Activated naive CD8-positive, alpha-beta T cell treated with anti-CD3 and anti-CD28 coated beads, Interleukin-2, amount 50 U/mL, for 16 hours (primary cell): ENCODE measurements around the gene HOXB13.
"Not testable (repeated sequence)": the region's sequence is repeated elsewhere in the genome, so short reads cannot be mapped to it uniquely, and the experiment has no call there.

Source experiments
- DNase-seq: peaks from one replicate; pipeline ENCODE4 v3.0.0-alpha.2; 2020; ENCODE audit warnings: low read depth, low spot score

Gene HOXB13

DNA sequence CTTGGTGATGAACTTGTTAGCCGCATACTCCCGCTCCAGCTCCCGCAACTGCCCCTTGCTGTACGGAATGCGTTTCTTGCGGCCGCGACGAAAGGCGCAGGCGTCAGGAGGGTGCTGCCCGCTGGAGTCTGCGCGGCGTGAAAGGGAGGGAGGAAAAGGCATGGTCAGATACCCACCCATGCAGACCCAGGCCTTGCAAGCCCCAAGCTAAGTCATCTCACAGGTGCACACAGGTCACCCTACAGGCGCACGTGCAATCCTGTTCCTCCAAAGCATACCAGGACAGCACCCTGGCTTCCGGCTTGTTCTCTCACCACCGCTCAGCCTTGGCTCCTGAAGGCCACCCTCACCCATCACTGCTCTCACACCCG is 1.6 kb downstream of the HOXB13 start:
- no peak for DNase-seq

GRCh38 chr17:48726114-48726915 is 2.2 kb downstream of the HOXB13 start:
- DNase-seq = no peak

GRCh38 chr17:48725288-48726064 is 3.1 kb downstream of the HOXB13 start:
- DNase-seq = no peak

- no peak for DNase-seq
These were observed 3.6 kb downstream of the HOXB13 start for GRCh38 chr17:48725004-48725287.

DNA sequence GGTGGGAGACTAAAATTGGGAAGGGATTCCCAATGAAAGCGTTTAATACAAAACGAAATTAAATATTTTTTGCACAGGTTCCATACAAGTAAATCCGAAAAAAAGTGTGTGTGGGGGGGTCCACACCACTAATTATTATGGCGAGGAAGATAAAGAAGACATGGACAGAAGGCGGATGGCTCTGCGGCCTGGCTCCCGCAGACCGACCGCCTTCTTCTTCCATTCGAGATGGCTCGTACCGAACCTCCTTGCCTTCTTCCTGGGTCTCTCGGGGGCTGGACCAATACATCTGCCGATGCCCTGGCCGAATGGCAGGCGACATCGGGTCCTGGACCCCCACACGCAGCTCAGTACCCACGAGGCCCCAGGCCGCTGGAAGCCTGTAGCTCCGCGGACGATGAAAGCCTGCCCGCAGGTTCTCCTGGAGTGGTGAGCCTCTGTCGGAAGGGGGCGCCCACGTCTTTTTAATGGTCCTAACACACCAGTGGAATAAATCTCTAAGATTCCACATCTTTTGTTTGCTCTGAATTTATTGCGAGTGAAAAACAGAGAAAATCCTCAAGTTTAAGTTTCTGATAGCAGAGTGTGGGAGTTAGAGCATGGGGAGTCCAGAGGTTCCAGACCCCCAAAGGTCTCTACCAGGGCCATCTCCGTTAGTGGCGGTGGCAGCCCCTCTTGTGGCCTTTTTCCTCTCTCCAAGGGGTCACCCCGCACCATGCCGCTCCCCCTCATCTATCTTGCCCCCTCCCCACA is 4.1 kb downstream of the HOXB13 start:
- peak; percentile 55 for DNase-seq

GRCh38 chr17:48723423-48724250 is 4.9 kb downstream of the HOXB13 start:
- DNase-seq = no peak

GRCh38 chr17:48722915-48723422 is 5.6 kb downstream of the HOXB13 start, which contains the start of gene PRAC2:
Gene PRAC2 (plus strand): TSS chr17:48723185. CDS start chr17:48724411, 1,226 bp downstream.
- no peak for DNase-seq

- DNase-seq = no peak
These were observed 6.2 kb downstream of the HOXB13 start, which contains the start of gene PRAC1 for GRCh38 chr17:48722201-48722907. Gene PRAC1 (minus strand): TSS chr17:48722518. CDS start chr17:48722392, 126 bp downstream.

GRCh38 chr17:48721009-48721402 is 7.5 kb downstream of the HOXB13 start:
- no peak for DNase-seq

DNA sequence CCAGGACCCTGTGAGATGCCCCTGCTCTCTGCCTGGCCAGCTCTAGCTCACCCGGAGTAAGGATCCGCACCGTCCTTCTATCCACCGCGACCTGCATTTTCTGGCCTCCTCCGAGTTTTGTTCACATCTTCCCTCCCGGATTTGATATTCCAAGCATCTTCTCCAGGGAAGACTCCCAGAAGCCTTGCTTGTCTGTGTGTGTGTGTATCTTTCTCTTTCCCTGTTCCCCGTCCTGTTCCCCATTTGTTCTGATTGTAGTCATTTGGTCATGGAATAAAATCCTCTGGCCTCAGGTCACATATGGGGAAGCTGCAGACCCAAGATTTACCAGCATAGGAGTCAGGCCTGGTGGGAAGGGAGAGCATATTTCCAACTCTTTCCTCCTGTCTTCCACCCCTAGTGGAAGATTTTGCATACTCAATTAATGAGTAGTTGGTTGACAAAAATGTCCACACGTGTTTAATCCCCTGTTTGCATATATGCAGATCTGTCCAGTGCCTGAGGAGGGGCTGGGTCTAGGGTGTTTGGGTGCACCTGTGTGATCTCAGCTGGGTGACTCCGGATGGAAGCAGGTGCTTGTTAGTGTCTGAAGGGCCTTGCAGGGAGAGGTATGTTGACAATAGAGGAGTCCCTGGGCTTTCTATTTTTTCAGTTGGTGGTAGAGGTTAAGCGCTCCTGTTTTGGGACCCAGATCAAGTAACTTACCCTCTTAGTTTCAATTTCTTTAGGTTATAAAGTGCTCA is 8.1 kb downstream of the HOXB13 start:
- no peak for DNase-seq

- no peak for DNase-seq
These were observed 8.8 kb downstream of the HOXB13 start for GRCh38 chr17:48719642-48720265.

DNA sequence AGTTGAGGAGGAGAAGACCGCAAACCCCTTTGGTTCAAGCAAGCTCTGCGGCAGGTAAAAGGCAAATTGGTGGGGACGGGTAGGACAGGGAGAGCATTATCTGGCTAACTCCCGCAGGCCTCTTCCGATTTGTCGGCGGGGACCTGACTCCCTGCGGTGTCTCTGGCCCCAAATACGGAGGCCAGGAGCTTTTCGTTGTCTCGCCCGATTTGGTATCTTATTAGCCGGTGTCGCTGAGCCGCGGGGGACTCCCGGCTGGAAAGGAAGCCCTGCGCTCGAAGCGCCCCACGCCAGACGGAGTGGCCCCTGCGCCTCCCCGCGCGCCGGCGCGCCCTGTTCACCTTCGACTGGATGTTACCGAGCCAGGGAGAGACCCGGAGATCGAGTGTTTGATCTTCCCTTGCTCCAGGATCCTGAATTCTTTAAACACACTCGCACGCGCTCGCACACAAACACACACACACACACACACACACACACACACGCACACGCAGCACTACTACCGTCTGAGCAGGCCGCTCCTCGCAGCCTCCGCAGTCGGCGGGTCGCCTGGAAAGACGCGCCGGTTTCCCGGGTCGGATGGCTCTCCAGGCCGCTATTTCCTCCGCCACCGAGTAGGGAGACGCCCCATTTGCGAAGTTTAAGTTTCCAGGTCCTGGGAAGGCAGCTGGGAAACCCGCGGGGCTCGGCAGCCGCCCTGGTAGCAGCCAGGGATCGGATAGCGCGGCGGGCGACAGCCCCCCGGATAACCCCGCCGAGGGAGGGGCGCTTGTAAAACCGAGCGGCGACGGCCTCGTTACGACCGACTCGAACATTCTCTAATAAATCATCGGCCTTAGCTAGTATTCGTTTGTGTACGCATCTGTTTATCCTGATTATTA is 9.5 kb downstream of the HOXB13 start:
- DNase-seq = no peak

DNA sequence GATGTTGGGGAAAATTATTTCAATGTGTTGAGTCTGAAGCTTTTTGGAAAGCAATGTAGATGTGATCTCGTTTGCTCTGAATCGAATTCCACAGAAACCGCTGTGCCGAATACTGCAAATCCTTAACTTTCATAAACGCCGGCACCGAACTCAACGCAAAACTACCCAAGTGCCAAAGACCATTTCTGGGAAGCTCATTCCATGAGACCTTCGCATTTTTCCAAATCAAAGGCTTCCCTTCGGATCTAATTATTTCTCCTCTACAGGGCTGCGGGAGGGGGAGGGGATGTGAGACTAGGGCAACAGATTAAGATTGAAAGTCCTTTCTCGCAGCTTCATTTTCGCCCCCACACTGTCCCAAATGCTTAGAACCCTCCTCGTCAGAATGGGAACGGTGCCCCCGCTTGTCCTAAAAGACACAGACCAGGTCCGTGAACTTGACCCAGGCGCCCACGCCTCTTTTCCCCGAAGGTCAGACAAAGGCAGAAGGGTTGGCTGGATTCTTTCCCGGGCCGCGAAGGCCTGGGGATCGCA is 10.3 kb downstream of the HOXB13 start:
- DNase-seq = no peak

DNA sequence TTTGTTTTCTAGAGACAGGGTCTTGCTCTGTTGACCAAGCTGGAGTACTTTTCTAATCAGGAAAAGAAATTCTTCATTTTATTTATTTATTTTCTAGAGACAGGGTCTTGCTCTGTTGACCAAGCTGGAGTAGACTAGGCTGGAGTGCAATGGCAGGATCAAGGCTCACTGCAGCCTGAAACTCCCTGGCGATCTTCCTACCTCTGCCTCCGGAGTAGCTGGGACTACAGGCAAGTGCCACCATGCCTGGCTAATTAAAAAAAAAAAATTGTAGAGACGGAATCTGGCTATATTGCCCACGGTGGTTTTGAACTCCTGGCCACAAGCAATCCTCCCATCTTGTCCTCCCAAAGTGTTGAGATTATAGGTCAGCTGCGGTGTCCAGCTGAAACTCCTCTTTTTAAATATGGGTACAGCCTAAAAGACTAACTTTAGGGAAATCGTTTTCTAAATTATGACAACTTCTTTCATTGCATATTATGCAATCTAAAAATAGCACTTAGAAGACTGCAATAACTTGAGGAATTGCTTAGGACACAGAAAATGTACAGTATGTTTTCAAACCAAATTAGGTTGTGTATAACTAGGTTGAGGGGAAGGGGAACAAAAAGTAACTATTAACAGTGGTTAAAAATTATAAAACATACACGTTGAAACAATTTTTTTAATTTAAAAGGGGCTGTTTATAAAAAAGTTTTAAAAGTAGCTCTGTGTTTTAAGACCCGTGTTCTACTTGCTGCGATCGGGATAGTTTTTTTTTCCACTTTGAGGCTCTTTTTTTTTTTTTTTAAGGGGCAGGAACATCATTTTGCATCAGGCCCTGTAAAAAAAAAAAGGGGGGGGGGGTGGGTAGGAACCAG is 11.0 kb downstream of the HOXB13 start:
- no peak for DNase-seq

GRCh38 chr17:48716549-48716948 is 12.0 kb downstream of the HOXB13 start:
- DNase-seq = not testable (repeated sequence)

- no peak for DNase-seq
These were observed 12.8 kb downstream of the HOXB13 start for GRCh38 chr17:48715496-48716399.
